Activated CD8-positive, alpha-beta memory T cell treated with anti-CD3 and anti-CD28 coated beads, Interleukin-2, amount 50 U/mL, for 4 hours (primary cell): ENCODE measurements around the gene CCM2.

ENCODE experiments used
- DNase-seq: peaks from one replicate; pipeline ENCODE4 v3.0.0-alpha.2; 2020

CCM2 gene

GRCh38 chr7:44969701-44970522, 30.1 kb upstream of the CCM2 start:
- DNase-seq: no peak

DNA sequence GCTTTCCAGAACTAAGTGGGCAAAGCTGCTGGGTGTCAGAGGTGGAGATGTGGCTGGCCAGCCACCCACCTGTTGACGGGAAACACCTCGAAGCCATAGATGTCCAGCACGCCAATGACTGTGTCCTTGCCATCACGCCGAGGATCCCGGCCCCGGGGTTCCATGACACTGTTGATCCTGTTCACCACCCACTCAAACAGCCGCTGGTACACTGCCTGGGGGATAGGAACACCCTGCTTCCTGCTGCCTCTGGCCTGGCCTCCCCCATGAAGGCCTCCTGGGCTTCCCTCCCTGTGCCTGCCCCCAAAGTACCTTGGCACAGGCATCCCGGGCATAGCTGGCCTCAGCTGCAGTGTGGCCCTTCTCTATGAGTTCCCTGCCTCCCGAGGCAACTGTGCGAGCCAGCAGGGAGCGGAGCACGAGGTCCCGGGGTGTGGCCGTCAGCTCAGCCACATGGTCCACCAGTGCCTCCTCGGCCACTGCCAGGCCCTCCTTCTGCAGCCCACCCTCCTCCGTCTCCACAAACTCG, 29.4 kb upstream of the CCM2 start:
- no peak for DNase-seq

DNA sequence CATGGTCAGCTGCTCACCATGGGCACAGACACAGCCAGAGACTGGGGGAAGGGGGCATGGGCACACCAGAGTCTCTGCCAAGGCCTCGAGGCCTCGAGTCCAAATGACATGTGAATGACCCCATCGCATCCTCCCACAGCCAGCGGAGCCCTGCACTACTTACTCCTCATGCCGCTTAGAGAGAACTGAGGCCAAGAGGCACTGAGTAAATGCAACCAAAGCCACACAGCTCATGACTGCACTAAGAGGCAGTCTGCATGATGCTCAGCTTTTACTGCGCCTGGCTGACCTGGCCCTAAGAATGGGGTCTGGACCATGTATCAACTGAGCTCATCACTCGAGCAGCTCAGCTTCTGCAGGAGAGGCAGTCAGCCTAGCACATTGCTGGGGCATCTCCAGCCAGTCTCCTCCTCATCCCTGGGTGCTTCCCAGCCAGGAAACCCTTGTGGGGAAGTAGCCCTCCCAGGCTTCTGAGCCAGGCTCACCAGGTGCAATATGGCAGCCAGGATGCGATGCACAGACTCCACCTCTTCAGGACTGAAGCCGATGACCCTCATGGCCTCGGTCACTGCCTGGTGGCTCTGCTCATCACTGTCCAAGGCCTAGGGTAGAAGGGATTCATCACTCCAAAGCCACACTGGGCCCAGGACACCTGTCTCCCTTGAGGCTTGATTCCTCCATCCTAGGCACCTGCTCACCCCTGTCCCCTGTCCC, 28.7 kb upstream of the CCM2 start:
- no peak for DNase-seq

GRCh38 chr7:44971902-44972441, 28.0 kb upstream of the CCM2 start:
- no peak for DNase-seq

DNA sequence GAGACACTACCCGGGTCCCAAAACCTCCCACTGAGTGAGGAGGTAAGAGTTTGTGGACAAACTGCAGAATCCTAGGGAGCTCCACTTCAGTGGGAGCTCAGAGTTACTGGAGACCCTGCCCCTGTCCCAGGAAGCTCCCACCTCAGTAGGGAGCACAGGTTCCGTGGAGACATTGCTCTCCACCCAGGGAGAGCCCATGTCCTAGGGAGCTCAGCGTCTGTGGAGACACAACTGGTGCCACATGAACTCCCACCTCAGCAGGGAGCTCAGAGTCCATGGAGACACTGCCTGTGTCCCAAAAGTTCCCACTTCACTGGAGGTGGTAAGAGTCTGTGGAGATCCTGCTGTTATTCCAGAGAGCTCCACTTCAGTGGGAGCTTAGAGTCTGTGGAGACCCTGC, 27.4 kb upstream of the CCM2 start:
- no peak for DNase-seq

DNA sequence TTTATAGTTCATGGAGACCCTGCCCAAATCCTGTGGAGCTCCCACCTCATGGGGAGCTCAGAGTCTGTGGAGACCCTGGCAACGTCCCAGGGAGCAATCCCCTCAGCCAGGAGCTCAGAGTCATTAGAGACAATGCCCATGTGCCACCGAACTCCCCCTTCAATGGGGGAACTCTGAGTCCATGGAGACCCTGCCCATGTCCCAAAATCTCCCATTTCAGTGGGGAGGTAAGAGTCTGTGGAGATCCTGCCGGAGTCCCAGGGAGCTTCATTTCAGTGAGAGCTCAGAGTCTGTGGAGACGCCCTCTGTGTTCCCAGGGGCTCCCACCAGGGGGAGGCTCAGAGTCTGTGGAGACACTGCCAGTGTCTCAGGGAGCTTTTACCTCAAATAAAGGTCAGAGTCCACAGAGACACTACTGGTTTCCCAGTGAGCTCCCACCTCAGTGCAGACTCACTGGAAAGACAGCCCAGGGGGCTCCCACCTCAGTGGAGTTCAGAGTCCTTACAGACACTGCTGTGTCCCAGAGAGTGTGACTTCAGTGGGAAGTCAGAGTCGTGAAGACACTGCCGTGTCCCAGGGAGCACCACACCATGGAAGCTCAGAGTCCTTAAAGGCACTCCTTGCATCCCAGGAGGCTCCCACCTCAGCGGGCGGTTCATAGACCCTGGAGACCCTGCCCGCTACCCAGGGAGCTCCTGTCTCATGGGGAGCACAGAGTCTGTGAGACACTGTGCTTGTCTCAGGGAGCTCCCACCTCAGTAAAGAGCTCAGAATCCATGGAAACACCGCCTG, 26.2 kb upstream of the CCM2 start:
- peak; percentile 65 for DNase-seq

DNA sequence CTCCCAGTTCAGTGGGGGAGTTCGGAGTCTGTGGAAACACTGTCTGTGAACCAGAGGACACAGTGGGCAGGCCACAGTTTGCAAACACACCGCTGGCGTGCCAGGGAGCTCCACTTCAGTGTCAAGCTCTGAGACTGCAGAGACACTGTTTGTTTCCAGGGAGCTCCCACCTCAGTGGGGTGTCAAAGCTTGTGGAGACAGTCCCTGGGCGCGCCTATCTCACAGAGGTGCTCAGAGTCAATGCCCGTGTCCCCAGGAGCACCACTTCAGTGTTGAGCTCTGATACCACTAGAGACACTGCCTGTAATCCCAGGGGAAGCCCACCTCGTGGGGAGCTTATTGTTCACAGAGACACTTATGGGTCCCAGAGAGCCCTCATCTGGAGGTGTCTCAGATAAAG, 25.5 kb upstream of the CCM2 start:
- no peak for DNase-seq

DNA sequence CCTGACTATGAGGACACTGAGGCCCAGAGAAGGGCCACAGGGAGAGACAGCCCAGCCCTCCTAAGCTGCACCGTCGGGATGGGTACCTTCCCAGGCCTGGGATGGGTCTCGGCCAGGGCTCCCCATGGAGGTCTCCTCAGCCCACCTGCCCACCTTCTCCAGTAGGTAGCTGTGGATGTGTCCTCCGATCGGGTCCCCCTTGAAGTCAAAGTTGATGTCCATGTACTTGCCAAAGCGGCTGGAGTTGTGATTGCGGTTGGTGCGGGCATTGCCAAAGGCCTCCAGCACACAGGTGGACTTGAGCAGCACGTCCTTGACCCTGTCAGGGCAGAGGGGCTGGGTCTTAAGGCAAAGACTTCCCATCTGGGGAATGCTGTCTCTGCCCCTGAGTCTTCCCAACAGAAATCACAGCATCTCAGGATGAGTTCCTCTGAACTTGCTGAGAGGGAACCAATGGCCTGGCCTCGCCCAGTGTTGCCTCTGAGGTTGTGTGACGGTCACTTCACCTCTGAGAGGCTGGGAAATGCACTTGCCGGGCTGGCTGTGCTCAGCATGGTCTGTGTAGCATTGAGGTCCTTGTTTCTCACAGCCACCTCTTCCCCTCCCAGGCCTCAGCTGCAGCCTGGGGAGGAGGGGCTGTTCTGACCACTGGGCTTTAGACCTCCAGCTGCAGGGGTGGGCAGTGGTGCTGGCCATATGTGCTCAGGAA, 24.5 kb upstream of the CCM2 start:
- no peak for DNase-seq

DNA sequence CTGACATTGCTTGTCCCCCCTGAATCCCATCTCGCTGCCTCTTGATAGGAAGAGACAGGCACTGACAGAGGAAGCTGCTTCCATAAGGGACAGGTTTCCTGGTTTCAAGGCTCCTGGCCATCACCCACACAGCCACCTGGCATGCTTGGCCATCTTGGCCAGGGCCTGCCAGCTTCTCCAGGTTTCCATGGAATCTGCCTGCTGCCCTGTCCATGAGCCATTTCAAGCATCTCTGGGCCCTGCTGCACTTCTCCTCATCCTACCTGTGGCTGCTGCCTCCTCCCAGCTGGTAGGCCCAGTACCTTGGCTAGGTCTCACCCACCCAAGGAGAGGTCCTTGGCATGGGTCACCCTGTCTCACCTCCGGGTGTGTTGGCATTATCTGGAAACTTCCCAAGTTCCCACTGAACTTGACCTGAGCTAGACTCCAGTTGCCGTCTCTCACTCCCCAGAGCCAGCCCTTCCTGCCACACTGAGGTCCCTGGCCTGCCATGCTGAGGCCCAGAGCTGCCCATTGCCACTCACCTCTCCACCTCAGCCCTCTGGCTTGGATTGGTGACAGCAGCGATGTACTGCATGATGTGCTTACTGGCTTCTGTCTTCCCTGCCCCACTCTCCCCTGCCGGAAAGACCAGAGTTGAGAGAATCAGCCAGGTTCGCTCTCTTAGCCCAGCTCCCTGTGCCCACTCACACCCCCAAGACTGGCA, 23.8 kb upstream of the CCM2 start:
- DNase-seq: no peak

DNA sequence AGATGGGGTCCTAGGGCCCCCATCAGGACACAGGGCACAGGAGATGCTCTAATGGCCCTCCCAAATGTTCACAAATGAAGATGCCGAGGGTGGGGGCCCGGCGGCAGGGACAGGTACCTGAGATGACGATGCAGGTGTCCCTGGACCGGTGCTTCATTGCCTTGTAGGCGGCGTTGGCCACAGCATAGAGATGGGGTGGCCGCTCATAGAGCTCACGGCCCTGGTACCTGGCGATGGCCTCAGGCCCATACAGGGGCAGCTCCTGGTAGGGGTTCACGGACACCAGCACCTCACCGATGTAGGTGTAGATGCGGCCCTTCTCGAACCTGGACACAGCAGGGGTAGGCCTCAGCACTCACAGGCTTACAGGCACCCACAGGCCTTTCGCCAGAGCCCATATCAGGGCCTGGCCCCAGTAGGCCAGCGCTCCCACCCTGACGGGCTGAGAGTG, 23.2 kb upstream of the CCM2 start:
- no peak for DNase-seq

DNA sequence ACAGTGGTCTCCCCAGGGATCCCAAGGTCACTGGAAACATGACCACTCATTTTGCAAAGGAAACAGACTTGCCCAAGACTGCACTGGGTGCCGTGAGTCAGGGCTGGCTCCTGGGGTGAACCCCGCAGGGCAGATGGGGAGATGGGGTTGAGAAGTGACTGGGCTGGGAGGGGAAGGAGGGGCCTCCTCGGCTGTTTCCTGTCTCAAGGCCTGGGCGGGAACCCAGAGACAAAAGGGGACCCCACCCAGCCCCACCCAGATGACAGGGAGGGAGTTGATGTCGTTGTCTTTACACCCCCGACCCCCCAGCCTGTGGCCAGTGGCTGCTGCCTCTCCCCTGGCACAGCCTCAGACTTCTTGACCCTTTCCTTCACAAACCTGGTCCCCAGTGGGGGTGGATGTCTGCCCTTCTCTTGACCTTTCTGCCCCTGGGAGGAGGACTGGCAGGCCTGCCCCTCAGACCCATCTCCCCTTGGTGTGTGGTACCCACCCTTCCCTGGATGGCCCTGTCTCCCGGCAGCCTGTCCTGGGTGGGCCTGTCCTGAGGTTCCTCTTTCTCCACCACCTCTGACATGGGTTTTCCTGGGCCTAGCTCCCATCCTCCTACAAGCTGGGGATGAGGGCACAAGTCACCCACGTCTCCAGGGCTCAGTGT, 22.6 kb upstream of the CCM2 start:
- DNase-seq: peak; percentile 73

GRCh38 chr7:44977959-44978335, 22.1 kb upstream of the CCM2 start:
- DNase-seq: no peak

DNA sequence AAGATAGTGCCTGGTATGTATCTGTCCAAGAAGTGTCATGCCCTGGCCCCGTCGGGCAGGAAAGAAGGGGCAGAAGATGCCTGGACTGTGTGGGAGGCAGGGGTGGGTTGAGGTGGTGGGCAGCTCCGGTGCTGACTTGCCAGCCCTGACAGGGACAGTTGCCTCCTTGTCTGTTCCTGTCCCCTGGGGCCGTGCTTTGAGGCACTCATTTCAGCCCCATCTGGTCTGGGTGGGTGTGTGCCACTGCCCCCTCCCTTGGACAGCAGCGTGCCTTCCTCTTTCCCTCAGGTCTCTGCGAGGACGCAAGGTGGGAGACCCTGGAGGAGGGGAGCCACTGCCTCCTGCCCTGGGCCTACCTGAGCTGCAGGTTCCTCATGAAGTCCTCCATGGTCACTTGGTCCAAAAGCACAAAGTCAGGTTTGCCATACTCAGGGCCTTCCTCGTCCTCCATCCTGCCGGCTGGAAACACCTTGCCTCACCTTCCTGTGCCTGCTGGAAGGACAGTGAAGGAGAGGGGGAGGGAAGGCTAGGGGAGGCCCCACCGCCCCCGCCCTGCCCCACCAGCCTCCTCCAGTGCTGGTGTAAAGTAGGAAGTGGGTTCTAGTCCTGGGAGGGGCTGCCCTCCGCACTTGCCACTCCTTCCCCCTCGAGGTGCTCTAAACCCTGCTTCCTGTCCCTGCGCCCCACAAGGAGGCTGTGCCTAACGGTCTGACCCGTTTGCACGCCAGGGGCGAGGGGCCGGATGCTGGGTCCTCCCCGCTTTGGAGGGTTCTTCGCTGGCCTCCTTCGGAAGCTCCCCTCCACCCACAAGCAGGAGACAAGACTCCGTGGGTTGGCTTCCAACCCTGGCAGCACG, 21.3 kb upstream of the CCM2 start, which contains the start of gene MYO1G:
TSS of gene MYO1G (minus strand) at position 505 of the 856 bp plus-strand sequence. CDS start at position 451, 54 bp downstream.
- peak; percentile 73 for DNase-seq

DNA sequence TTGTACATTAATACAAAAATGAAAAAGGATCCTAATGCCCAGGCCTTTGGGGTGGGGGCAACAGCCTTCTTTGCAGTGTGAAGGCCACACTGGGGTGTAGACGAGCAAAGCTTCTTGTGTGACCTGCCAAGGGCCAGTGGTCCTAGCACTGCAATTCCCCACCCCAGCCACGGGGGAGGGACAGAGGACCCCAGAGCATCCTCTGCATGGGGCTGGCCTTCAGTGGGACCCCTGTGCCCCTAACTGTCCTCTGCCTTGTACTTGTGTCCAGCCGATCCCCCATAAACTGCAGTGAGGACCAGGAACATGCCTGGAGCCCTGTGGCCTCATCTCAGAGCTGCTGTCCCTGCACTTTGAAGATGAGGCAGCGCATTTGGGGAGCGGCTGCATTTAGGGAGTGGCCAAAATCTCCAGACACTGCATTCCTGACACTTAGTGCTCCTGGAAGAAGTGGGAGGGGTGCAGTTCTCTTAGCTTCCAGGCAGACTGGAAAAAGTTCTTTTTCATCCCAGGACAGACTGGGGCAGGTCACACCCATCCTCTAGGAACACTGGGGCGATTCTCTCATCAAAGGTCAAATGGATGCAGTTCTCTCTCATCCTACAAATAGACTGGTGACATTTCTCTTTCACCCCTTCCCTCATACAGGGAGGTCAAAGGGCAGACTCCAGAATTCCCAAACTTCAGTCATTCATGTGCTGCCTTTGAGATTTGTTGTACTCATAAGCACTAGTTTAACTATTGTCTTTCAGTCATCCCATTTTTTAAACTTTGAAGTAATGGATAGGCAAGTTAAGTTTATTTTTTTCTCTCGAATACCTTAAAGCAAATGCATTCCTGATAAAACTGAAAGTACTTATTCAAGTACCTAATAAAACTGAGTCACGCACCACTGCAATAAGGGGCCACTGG, 20.3 kb upstream of the CCM2 start:
- DNase-seq: no peak

- DNase-seq: peak; percentile 65
Measured at GRCh38 chr7:44980393-44981034, 19.5 kb upstream of the CCM2 start.

- no peak for DNase-seq
Measured at GRCh38 chr7:44981035-44981706, 18.8 kb upstream of the CCM2 start.

DNA sequence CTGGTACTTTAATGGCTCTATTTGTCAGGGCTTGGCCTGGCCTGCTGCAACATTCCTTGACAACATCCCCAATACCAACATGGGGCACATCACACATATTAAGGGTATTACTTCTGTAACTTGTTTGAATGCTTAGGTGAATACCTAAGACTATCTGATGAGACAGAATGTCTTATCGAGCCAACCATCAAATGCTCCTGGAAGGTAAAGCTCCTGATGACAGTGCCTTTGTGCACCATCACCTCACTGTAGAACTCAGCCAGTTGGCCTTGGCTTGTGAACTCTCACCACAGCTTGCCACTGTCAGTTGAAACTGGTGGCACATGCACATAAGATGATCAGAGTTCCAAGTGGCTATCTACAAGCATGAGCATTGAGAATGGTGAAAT, 17.5 kb upstream of the CCM2 start:
- DNase-seq: no peak

- no peak for DNase-seq
Measured at GRCh38 chr7:44982970-44983369, 17.0 kb upstream of the CCM2 start.
